C4-2B (cell line): Measurements from ENCODE around the gene FBXL4.

Experiments
- ZFX ChIP-seq: fragments of 450-650 bp; IDR thresholded peaks from 2 replicates; pipeline ENCODE4 v1.6.1; 2017
- TF ChIP-seq, protein P1 (sequence below): fragments of 450-650 bp; conservative IDR thresholded peaks from 2 replicates; pipeline ENCODE4 v1.5.1; 2017; ENCODE audit warnings: mild to moderate bottlenecking

GRCh38 chr6:98838032-98838431 lies 109.7 kb downstream of the FBXL4 start:
- TF ChIP-seq, protein P1, sequence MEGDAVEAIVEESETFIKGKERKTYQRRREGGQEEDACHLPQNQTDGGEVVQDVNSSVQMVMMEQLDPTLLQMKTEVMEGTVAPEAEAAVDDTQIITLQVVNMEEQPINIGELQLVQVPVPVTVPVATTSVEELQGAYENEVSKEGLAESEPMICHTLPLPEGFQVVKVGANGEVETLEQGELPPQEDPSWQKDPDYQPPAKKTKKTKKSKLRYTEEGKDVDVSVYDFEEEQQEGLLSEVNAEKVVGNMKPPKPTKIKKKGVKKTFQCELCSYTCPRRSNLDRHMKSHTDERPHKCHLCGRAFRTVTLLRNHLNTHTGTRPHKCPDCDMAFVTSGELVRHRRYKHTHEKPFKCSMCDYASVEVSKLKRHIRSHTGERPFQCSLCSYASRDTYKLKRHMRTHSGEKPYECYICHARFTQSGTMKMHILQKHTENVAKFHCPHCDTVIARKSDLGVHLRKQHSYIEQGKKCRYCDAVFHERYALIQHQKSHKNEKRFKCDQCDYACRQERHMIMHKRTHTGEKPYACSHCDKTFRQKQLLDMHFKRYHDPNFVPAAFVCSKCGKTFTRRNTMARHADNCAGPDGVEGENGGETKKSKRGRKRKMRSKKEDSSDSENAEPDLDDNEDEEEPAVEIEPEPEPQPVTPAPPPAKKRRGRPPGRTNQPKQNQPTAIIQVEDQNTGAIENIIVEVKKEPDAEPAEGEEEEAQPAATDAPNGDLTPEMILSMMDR, result no peak
- TF ChIP-seq ZFX, result no peak
